GM06990 (cell line): ENCODE measurements around the gene ASIC2.

Experiments
- DNase-seq: peaks from one replicate; pipeline ENCODE4 v3.0.0-alpha.2; 2011; ENCODE audit not compliant: insufficient read length; ENCODE audit errors: extremely low read depth
- H3K27me3 ChIP-seq: replicated peaks from 2 replicates; pipeline ENCODE4 v1.6.0; 2011; ENCODE audit warnings: low read length; ENCODE audit not compliant: control insufficient read depth, insufficient read depth
- H3K36me3 ChIP-seq: 2 replicates; pipeline ENCODE4 v1.5.1; 2011; ENCODE audit warnings: low read length; ENCODE audit not compliant: control insufficient read depth, insufficient read depth
- H3K4me3 ChIP-seq: replicated peaks from 2 replicates; pipeline ENCODE4 v1.5.1; 2011; ENCODE audit warnings: low read depth, mild to moderate bottlenecking, control low read depth, low read length
- CTCF ChIP-seq: IDR thresholded peaks from 2 replicates; pipeline ENCODE4 v1.5.1; 2011; ENCODE audit warnings: low read length, control low read depth, mild to moderate bottlenecking, inconsistent platforms; ENCODE audit not compliant: insufficient read depth, poor library complexity, severe bottlenecking

Gene ASIC2

GRCh38 chr17:33086878-33087277 lies 206.2 kb downstream of the ASIC2 start:
- no peak for TF ChIP-seq CTCF
- no peak for DNase-seq
- H3K36me3 ChIP-seq, result no peaks in the 10 kb centered on the region
- no peaks in the 10 kb centered on the region; the same call in none of the 2 replicates for H3K27me3 ChIP-seq
- H3K4me3 ChIP-seq, result no peak overlapping the region

- H3K4me3 ChIP-seq, result no peak overlapping the region
- no peak for DNase-seq
- no peaks in the 10 kb centered on the region; the same call in none of the 2 replicates for H3K27me3 ChIP-seq
- no peaks in the 10 kb centered on the region for H3K36me3 ChIP-seq
- TF ChIP-seq CTCF, result no peak
These were observed 207.1 kb downstream of the ASIC2 start for GRCh38 chr17:33086041-33086440.

GRCh38 chr17:33085256-33085655 lies 207.8 kb downstream of the ASIC2 start:
- TF ChIP-seq CTCF, result no peak
- no peak overlapping the region for H3K4me3 ChIP-seq
- H3K27me3 ChIP-seq, result no peaks in the 10 kb centered on the region; the same call in none of the 2 replicates
- H3K36me3 ChIP-seq, result no peaks in the 10 kb centered on the region
- no peak for DNase-seq

- TF ChIP-seq CTCF, result no peak
- H3K4me3 ChIP-seq, result no peak overlapping the region
- no peaks in the 10 kb centered on the region; the same call in none of the 2 replicates for H3K27me3 ChIP-seq
- H3K36me3 ChIP-seq, result no peaks in the 10 kb centered on the region
- DNase-seq, result no peak
These were observed 208.3 kb downstream of the ASIC2 start for GRCh38 chr17:33084755-33085154.

GRCh38 chr17:33082529-33083173 lies 210.4 kb downstream of the ASIC2 start:
- H3K27me3 ChIP-seq, result no peaks in the 10 kb centered on the region; the same call in 1 of the 2 replicates
- no peak for TF ChIP-seq CTCF
- no peak overlapping the region for H3K4me3 ChIP-seq
- H3K36me3 ChIP-seq, result no peaks in the 10 kb centered on the region
- DNase-seq, result no peak
